Measurements from ENCODE around the gene RBM44.

RBM44 gene

DNA sequence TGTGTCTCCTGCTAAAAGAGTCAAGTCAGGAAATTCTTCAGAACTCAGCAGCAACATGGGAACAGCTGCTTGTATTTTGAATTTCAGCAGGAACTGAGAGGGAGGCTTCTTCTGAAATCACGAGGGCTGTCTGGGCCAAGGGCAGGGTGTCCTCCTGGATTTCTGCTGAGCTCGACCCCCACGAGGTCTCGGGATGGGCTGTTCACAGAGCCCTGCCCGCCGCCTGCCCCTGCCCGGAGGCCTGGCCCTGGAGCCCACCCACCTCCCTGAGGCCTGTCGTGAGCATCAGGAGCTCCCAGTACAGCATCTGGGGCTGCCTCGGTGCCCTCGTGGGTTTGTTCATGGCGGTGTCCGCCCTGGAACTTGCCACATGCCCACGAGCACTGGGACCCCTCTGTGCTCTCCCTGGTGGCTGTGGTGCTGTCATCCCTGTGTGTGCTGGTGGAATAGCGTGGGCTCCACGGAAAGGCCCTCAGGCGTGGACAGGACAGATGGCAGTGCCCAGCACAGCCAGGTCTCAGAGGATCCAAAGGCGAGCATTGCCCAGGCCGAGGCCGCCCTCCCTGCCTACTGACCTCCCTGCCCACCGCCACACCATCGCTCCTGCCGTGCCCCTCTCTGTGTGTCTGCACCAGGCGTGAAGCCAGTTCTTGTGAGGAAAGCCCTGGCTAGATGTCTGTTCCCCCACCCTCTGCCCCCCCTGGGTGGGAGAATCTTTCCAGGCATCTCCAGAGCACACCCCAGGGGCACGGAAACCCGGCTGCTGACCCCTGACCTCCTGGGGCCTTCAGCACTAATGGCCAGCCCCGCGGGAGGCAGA lies 86.7 kb downstream of the RBM44 start:
- H3K4me3 ChIP-seq (ENCODE audit: low read depth, low read length): no peak overlapping the region

DNA sequence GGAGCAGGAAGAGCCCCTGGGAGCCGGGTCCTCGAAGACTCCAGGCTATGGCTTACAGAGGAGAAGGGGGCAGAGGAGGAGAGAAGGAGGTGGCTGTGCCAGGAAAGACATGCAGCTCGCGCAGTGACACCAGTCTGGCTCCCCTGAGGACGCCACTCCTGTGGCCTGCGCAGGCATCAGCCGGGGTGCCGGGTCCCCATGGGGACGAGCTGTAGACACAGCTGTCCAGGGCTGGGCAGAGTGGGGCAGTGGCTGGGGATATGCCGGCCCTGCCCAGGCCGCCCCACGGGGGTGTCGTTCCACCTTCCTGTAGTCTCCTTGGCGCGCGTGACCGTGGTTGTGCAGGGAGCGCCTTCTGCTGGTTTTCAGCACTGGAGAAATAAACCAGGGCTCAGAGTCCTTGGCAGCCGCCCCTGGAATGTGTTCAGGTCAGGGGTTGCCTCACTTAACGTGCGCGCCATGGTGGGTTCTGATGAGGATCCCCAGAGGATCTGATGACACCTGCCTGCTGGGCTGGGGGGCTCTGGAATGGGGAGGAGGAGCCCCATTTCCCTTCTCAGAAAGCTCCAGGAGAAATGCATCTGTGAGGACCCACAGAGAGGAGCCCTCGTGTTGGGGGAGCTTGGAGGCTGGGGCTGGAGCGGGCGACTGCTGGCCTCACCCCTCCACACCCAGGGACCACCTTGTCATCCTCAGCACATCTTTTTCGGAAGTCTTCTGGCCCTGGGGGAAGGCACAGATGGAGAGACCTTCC lies 87.5 kb downstream of the RBM44 start:
- H3K4me3 ChIP-seq (ENCODE audit: low read depth, low read length): no peak overlapping the region

- H3K4me3 ChIP-seq (ENCODE audit: low read depth, low read length): no peak overlapping the region
These were observed 88.3 kb downstream of the RBM44 start for GRCh38 chr2:237886685-237887481.

- no peak overlapping the region for H3K4me3 ChIP-seq (ENCODE audit: low read depth, low read length)
These were observed 89.8 kb downstream of the RBM44 start for GRCh38 chr2:237888389-237888788.

DNA sequence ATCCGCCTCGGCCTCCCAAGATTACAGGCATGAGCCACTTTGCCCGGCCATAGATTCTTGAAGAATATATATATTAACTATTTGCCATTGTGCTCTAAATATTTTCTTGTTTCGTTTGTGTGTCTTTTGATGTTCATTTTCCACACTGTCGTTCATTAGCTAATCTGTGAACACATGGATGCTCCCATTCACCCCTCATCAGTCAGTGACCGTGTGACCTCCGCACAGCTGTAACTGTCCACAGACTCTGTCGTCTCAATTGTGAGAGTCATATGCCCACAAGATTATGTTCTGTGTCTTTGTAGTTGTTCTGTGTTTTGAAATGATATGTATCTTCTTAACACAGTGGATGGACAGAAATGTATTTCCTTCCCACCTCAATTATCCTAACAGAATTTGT lies 90.4 kb downstream of the RBM44 start:
- H3K4me3 ChIP-seq (ENCODE audit: low read depth, low read length): no peak overlapping the region

DNA sequence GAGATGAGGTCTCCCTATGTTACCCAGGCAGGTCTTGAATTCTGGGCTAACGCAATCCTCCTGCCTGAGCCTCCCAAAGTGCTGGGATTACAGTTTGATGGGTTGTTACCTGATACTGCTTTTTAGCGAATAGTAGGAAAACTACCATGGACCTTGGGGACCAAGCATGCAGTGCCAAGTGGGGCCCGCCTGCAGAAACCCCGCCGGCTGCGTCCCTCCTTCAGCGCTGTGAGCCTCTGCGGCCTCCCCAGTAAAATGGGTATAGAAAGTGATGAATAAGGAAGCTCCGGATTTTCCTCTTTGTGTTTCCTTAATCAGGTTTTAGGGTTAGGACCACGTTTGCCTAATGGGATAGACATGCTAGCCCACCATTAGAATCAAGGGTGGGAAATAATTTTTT lies 91.2 kb downstream of the RBM44 start:
- no peak overlapping the region for H3K4me3 ChIP-seq (ENCODE audit: low read depth, low read length)

Data from iPS-11a (cell line).